ENCODE results near the gene SLC4A1.

The SLC4A1 gene

GRCh38 chr17:44267818-44268490 lies at the start of gene SLC4A1:
SLC4A1 (minus strand) TSS chr17:44268135; CDS start chr17:44262866, 5,269 bp downstream.
- no peaks in the 10 kb centered on the region for H3K36me3 ChIP-seq (ENCODE audit: control insufficient read depth, insufficient read depth, low read length)
- H3K4me1 ChIP-seq (ENCODE audit: control insufficient read depth, insufficient read depth, low read length): no peaks in the 10 kb centered on the region
- H3K27me3 ChIP-seq (ENCODE audit: control insufficient read depth, insufficient read depth, low read length): no peaks in the 10 kb centered on the region
- no peaks in the 10 kb centered on the region for H3K9me3 ChIP-seq (ENCODE audit: control insufficient read depth, insufficient read depth, low read length)
- H3K4me3 ChIP-seq (ENCODE audit: low read depth, low read length): no peak within 1 kb of the TSS
- H3K27ac ChIP-seq (ENCODE audit: low read depth, low read length): no peak within 1 kb of the TSS
- no peak within 1 kb of the TSS for H3K9ac ChIP-seq (ENCODE audit: low read depth, low read length)

- H3K27ac ChIP-seq (ENCODE audit: low read depth, low read length): no peak overlapping the region
- peaks cover 25% of the 10 kb centered on the region for H3K27me3 ChIP-seq (ENCODE audit: control insufficient read depth, insufficient read depth, low read length)
- no peak overlapping the region for H3K9ac ChIP-seq (ENCODE audit: low read depth, low read length)
- no peaks in the 10 kb centered on the region for H3K9me3 ChIP-seq (ENCODE audit: control insufficient read depth, insufficient read depth, low read length)
- H3K36me3 ChIP-seq (ENCODE audit: control insufficient read depth, insufficient read depth, low read length): peaks cover 34% of the 10 kb centered on the region
- no peaks in the 10 kb centered on the region for H3K4me1 ChIP-seq (ENCODE audit: control insufficient read depth, insufficient read depth, low read length)
- H3K4me3 ChIP-seq (ENCODE audit: low read depth, low read length): no peak overlapping the region
These were observed 49.6 kb upstream of the SLC4A1 start for GRCh38 chr17:44317545-44317944.

GRCh38 chr17:44315760-44316731 lies 48.1 kb upstream of the SLC4A1 start:
- H3K36me3 ChIP-seq (ENCODE audit: control insufficient read depth, insufficient read depth, low read length): peaks cover 19% of the 10 kb centered on the region
- H3K4me3 ChIP-seq (ENCODE audit: low read depth, low read length): peak overlapping the region; percentile 54
- peak overlapping the region; percentile 59 for H3K27ac ChIP-seq (ENCODE audit: low read depth, low read length)
- 0 out of 2 replicates have a peak overlapping the region, but pooled peaks have one; percentile 15 for H3K9ac ChIP-seq (ENCODE audit: low read depth, low read length)
- H3K27me3 ChIP-seq (ENCODE audit: control insufficient read depth, insufficient read depth, low read length): peaks cover 25% of the 10 kb centered on the region
- peaks cover 6% of the 10 kb centered on the region; the same call in 1 of the 2 replicates for H3K4me1 ChIP-seq (ENCODE audit: control insufficient read depth, insufficient read depth, low read length)
- no peaks in the 10 kb centered on the region for H3K9me3 ChIP-seq (ENCODE audit: control insufficient read depth, insufficient read depth, low read length)

DNA sequence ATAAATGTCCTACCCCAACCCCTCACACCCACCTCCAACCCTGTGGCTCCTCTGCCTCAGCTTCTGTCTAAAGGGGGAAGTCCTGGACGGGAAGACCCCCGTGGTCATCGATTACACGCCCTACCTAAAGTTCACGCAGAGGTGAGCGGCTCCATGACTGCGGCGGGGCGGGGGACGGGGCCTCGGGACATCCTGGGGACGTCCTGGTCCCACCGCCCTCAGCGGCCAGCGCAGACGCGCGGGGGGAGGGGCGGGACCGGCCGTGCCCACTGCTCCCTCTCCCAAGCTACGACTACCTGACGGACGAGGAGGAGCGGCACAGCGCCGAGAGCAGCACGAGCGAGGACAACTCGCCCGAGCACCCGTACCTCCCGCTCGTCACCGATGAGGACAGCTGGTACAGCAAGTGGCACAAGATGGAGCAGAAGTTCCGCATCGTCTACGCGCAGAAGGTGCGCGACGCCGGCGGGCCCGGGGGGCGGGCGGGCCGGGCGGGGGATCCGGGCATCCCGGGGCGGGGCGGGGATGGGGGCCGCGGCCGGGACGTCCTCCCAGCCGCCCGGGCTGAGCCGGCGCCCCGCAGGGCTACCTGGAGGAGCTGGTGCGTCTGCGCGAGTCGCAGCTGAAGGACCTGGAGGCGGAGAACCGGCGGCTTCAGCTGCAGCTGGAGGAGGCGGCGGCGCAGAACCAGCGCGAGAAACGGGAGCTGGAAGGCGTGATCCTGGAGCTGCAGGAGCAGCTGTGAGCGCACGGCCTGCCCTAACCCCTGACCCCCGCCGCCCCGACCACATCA lies 47.1 kb upstream of the SLC4A1 start:
- Histone ChIP-seq H3K9ac (ENCODE audit: low read depth, low read length) (no peak overlapping the region), H3K27me3 (ENCODE audit: control insufficient read depth, insufficient read depth, low read length) (peaks cover 25% of the 10 kb centered on the region), H3K9me3 (ENCODE audit: control insufficient read depth, insufficient read depth, low read length) (no peaks in the 10 kb centered on the region), H3K36me3 (ENCODE audit: control insufficient read depth, insufficient read depth, low read length) (peaks cover 9% of the 10 kb centered on the region), H3K27ac (ENCODE audit: low read depth, low read length) (no peak overlapping the region), H3K4me3 (ENCODE audit: low read depth, low read length) (peak overlapping the region; percentile 54), H3K4me1 (ENCODE audit: control insufficient read depth, insufficient read depth, low read length) (peaks cover 12% of the 10 kb centered on the region; the same call in 1 of the 2 replicates)

DNA sequence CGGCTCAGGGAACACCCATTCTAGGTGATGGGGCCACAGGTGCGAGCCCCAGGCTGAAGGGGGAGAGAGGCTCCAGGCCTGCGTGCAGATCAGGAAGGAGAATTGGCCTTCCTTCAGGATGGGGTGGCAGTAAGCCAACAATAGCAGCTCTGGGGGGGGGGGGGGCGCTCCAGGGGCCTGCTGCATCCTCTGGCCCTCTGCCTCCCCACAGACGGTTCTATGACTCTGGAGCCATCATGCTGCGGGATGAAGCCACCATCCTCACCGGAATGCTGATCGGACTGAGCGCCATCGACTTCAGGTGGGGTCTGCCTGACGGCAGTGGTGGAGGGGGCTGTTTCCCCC lies 46.6 kb upstream of the SLC4A1 start:
- Histone ChIP-seq H3K27ac (ENCODE audit: low read depth, low read length) (no peak overlapping the region), H3K9ac (ENCODE audit: low read depth, low read length) (no peak overlapping the region), H3K36me3 (ENCODE audit: control insufficient read depth, insufficient read depth, low read length) (peaks cover 3% of the 10 kb centered on the region), H3K4me1 (ENCODE audit: control insufficient read depth, insufficient read depth, low read length) (peaks cover 13% of the 10 kb centered on the region; the same call in 1 of the 2 replicates), H3K4me3 (ENCODE audit: low read depth, low read length) (peak overlapping the region; percentile 54), H3K27me3 (ENCODE audit: control insufficient read depth, insufficient read depth, low read length) (peaks cover 25% of the 10 kb centered on the region), H3K9me3 (ENCODE audit: control insufficient read depth, insufficient read depth, low read length) (no peaks in the 10 kb centered on the region)

DNA sequence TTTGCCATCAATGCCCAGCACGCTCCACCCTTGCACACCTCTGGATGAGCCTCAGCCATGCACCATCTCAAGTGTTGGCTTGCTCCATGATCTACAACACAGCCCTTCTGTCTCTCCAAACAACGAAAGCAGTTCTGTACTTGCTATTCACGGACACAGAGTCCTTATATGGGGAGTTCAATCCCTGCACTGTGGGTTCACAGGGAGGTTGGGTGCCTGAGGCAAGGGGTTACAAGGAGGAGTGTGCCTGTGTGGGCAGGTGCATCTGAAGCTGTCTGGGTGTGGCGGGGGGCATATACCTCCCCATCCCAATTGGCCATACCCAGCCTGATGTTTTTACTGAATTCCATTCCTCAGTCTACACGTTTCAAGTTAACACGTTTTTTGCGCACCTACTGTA lies 46.1 kb upstream of the SLC4A1 start:
- H3K4me3 ChIP-seq (ENCODE audit: low read depth, low read length): no peak overlapping the region
- no peaks in the 10 kb centered on the region for H3K9me3 ChIP-seq (ENCODE audit: control insufficient read depth, insufficient read depth, low read length)
- no peak overlapping the region for H3K9ac ChIP-seq (ENCODE audit: low read depth, low read length)
- H3K27me3 ChIP-seq (ENCODE audit: control insufficient read depth, insufficient read depth, low read length): peaks cover 25% of the 10 kb centered on the region
- H3K36me3 ChIP-seq (ENCODE audit: control insufficient read depth, insufficient read depth, low read length): no peaks in the 10 kb centered on the region
- peaks cover 18% of the 10 kb centered on the region for H3K4me1 ChIP-seq (ENCODE audit: control insufficient read depth, insufficient read depth, low read length)
- no peak overlapping the region for H3K27ac ChIP-seq (ENCODE audit: low read depth, low read length)

DNA sequence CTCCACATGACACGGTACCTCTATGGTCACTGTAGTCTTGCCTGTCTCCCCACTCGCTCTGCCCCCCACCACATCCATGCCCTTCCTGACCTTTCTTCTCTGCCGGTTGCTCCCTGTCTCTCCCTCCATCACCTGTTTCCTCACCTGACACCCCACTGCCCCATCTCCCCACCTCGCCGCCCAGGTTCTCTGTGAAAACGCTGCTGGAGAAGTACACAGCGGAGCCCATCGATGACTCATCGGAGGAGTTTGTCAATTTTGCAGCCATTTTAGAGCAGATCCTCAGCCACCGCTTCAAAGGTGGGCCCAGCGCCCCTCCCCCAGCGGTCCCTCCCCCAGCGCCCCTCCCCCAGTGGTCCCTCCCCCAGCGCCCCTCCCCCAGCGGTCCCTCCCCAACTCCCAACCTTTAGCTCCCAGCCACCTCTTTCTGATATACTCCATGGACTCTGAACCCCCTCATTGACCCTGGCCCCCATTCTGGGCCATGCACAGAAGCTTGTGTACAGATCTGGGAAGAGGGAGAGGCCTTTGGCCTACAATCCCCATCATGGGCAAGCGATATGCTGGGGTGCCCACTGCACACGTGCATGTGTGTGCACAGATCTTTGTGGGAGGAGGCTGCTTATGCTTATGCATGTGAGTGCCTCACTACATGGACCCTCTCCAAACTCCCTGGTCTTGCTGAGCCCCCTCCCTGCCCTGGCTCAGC lies 44.6 kb upstream of the SLC4A1 start:
- Histone ChIP-seq H3K9ac (ENCODE audit: low read depth, low read length) (no peak overlapping the region), H3K27ac (ENCODE audit: low read depth, low read length) (no peak overlapping the region), H3K4me3 (ENCODE audit: low read depth, low read length) (no peak overlapping the region), H3K27me3 (ENCODE audit: control insufficient read depth, insufficient read depth, low read length) (peaks cover 25% of the 10 kb centered on the region), H3K36me3 (ENCODE audit: control insufficient read depth, insufficient read depth, low read length) (no peaks in the 10 kb centered on the region), H3K9me3 (ENCODE audit: control insufficient read depth, insufficient read depth, low read length) (no peaks in the 10 kb centered on the region), H3K4me1 (ENCODE audit: control insufficient read depth, insufficient read depth, low read length) (peaks cover 20% of the 10 kb centered on the region)

DNA sequence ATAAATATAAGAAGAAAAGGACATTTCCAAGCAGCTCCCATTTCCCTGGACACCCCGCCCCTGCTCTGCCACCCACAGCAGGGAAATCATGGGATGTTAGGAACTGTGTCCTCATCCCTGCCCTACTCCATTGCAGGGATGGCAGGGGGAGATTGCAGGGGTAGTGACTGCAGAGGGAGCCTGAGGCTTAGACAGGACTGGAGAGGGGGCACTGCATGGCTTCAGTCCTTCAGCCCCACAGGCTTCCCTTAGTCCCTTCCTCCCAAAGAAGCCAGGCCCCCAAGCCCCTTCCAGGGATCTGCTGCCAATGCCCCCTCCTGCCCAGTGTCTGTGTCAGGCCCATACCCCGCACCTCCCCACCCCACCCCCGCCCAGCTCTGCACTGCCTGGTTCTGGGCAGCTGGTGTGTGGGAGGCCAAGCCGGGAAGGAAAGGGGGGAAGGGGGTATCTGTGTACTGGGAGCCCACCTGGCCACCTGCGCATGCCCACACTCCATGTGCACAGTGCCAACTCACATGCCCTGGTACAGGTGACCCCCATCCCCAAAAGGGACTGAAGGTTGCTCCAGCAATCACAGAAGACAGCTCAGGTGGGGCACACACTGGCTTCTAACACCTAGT lies 43.7 kb upstream of the SLC4A1 start:
- no peak overlapping the region for H3K9ac ChIP-seq (ENCODE audit: low read depth, low read length)
- H3K4me3 ChIP-seq (ENCODE audit: low read depth, low read length): no peak overlapping the region
- no peaks in the 10 kb centered on the region for H3K36me3 ChIP-seq (ENCODE audit: control insufficient read depth, insufficient read depth, low read length)
- no peak overlapping the region for H3K27ac ChIP-seq (ENCODE audit: low read depth, low read length)
- H3K9me3 ChIP-seq (ENCODE audit: control insufficient read depth, insufficient read depth, low read length): no peaks in the 10 kb centered on the region
- H3K27me3 ChIP-seq (ENCODE audit: control insufficient read depth, insufficient read depth, low read length): peaks cover 20% of the 10 kb centered on the region
- peaks cover 25% of the 10 kb centered on the region for H3K4me1 ChIP-seq (ENCODE audit: control insufficient read depth, insufficient read depth, low read length)

GRCh38 chr17:44310609-44311376 lies 42.9 kb upstream of the SLC4A1 start:
- Histone ChIP-seq H3K27me3 (ENCODE audit: control insufficient read depth, insufficient read depth, low read length) (peaks cover 16% of the 10 kb centered on the region), H3K4me1 (ENCODE audit: control insufficient read depth, insufficient read depth, low read length) (peaks cover 25% of the 10 kb centered on the region), H3K9me3 (ENCODE audit: control insufficient read depth, insufficient read depth, low read length) (no peaks in the 10 kb centered on the region), H3K9ac (ENCODE audit: low read depth, low read length) (no peak overlapping the region), H3K27ac (ENCODE audit: low read depth, low read length) (no peak overlapping the region), H3K4me3 (ENCODE audit: low read depth, low read length) (no peak overlapping the region), H3K36me3 (ENCODE audit: control insufficient read depth, insufficient read depth, low read length) (no peaks in the 10 kb centered on the region)
